GM19351 (cell line): ENCODE data around the gene PRKG1.

Experiments used
- ATAC-seq: cut with Tn5 transposase; IDR thresholded peaks from one replicate; pipeline ENCODE4 v1.9.1; 2021; ENCODE audit warnings: mild to moderate bottlenecking, moderate library complexity; ENCODE audit not compliant: unreplicated experiment

Gene PRKG1

DNA sequence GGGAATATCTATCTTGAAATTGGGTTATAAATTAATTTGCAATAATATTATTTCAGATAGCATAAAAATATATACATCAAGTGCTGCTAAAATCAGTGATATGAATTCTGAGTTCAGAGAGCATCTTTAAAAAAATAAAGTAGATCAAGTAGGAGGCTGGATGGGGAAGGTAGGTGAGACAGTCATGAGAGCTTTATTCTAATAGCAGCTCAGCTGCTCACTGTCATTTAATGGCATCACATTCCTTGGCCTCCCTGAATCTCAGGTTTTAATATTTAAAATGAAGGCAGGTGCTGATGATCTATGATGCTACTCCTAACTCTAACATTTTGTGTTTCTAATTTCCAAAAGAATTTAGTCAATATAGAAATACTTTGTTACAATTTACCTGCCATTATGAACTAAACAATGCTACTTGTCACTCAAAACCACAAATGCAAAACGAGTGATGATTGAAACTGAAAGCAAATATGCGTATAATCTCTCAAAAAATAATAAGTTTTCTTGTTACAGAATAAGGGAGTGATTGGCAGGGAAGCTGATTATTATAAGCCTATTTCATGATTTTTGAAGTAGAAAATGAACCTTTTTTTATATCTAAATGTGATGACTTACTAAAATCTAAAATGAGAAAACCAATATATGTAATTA lies 772.7 kb downstream of the PRKG1 start:
- peak; percentile 61 for ATAC-seq

- no peak for ATAC-seq
Measured at GRCh38 chr10:51852297-51852696, 778.0 kb downstream of the PRKG1 start.

DNA sequence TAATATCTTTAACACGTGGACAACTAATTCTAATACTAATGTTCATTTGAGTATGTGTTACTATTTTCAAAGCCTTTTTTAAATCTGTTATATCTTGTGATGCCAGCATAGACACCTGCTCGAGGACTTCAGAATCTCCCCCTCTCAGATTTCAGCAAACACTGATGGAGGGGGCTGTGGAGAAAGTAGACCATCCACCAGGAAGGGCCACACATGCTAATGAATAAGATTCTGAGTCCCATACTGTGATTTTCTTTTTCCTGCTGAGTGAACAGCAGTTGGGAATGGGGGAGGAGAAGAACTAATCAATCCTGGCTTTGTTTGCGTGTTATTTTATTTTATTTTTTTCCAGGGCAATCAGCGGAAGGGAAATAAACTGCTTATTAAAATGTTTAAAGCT lies 783.0 kb downstream of the PRKG1 start:
- no peak for ATAC-seq

- no peak for ATAC-seq
Measured at GRCh38 chr10:51860257-51860656, 786.0 kb downstream of the PRKG1 start.

- no peak for ATAC-seq
Measured at GRCh38 chr10:51861051-51861450, 786.8 kb downstream of the PRKG1 start.

GRCh38 chr10:51861731-51862130 lies 787.4 kb downstream of the PRKG1 start:
- no peak for ATAC-seq

GRCh38 chr10:51862149-51862548 lies 787.9 kb downstream of the PRKG1 start:
- no peak for ATAC-seq

DNA sequence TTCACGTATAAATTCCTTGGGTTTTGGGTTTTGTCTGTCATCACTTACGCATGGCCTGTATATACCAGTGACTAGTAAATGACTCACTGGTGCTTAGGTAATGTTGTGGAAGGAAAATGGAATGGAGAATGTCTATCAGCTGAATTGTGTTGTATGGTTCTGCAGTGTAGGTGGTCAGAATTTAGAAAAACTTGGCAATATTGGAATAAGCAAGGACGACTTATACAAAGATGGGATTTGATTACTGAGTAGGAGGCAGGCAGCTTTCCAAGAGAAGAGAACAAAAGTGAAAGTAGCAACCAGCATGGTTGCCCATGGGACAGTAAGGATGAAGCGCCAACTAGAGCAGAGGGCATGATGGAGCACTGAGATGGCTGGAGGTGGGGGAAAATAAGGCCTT lies 793.7 kb downstream of the PRKG1 start:
- no peak for ATAC-seq

DNA sequence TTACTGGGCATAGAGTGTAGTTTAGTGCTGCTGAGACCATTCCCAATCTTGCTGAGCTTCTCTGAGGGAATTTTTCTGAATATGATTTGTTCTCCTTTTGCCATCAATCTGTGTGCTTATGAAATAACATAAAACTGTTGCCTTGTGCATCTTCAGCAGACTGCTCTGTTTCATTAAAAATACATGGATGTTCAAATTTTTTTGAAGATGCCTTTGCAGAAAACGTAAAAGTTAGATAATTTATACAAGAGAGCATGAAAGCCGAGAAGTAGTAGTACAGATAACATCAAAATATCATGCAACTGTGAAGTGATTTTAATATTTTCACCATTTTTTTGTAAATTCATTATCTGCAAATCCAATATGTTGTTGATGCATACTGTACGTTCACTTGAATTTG lies 799.8 kb downstream of the PRKG1 start:
- no peak for ATAC-seq

- ATAC-seq = no peak
Measured at GRCh38 chr10:51875610-51876009, 801.3 kb downstream of the PRKG1 start.

- ATAC-seq = no peak
Measured at GRCh38 chr10:51876503-51876902, 802.2 kb downstream of the PRKG1 start.

DNA sequence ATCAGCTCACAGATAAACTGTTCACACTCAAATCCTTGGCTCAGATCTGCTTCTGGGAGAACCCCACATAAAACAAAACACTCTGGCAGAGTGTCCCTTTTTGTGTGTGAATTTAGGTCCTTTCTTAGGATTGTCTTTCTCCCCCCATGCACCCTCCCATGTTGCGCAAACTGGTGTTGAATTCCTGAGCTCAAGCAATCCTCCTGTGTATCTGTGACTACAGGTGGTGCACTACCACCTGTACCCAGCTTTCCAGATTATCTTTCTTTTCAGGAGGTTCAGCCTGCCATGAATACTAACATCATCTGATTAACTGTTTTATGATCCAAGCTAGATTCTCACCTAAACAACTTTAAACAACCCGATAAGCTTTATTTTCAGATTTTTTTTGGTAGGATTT lies 802.7 kb downstream of the PRKG1 start:
- ATAC-seq = no peak

DNA sequence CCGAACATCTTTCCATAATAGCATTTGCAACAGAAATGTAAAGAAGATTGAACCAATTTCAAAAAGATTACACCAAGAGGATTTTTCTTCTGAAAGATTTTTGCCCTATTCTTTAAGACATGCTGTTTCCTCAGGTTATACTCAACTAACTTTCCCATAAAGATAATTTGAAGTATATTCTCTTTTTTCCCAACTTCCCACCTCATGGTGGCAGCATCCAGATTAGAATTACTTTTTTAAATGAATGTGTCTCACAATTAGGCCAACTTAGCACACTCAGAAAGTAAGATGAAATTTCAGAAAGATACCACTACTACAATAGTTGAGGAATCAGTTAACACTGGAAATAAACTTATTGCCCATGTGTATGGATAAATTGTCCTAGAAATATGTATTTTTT lies 803.3 kb downstream of the PRKG1 start:
- ATAC-seq = no peak

- peak; percentile 17 for ATAC-seq
Measured at GRCh38 chr10:51878695-51879094, 804.4 kb downstream of the PRKG1 start.

DNA sequence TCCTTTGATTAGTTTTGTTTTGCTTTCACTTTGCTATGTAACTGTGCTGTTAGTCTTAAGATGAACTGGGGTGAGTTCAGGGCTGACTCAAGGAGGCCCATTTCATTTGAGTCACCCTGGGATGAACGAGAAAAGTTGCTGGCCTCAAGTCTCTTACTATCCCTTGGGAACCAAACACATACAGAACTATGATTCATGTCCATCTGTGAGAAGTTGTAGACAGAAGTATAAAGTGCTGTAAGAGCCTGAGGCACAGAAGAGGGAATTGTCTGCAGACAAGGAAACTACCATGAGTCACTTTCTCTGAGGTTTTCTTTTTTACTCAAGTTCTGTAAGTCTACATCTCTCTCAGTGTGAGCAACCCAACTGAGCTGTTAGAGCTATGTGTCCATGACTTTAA lies 805.0 kb downstream of the PRKG1 start:
- peak; percentile 86 for ATAC-seq

GRCh38 chr10:51881213-51881612 lies 806.9 kb downstream of the PRKG1 start:
- ATAC-seq = no peak

DNA sequence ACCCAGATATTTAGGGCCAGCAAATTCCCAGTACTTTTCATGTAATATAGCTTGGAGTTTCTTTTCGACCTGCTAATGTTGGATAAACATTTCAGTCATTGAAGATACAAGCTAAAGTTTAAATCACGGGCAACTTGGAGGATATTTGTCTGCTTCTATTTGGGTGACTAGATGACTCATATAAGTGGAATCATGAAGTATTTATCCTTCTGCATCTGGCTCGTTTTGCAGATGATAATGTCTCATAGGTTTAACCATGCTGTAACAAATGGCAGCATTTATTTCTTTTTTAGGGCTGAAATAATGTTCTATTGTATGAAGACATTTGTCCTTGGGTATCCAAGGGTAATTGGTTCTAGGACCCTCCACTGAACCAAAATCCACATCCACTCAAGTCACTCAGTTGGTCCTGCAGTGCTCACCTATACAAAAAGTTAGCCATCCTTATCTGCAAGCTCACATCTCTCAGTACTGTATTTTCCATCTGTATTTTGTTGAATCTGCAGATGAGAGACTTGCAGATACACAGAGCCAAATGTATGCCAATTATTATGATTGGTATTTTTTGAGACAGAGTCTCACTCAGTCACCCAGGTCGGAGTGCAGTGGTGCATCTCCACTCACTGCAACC lies 812.3 kb downstream of the PRKG1 start:
- ATAC-seq = no peak

DNA sequence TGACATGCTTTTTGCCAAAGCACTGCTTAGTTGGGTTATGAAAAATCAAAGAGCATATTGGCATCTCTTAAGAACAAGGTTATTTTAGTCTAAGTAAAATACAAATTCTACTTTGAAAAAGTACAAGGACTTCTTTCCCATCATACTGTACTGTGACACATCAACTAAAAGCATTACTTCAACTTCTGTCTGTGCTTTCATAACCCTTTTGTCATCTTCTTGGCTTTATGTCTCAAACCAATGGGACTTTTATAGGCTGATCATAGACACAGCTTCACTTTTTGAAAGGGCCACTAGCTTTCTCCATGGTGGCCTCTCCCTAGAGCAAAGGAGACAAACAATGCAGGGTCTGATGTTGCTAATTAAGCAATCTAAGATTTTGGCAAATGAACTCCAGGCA lies 814.0 kb downstream of the PRKG1 start:
- ATAC-seq = no peak

DNA sequence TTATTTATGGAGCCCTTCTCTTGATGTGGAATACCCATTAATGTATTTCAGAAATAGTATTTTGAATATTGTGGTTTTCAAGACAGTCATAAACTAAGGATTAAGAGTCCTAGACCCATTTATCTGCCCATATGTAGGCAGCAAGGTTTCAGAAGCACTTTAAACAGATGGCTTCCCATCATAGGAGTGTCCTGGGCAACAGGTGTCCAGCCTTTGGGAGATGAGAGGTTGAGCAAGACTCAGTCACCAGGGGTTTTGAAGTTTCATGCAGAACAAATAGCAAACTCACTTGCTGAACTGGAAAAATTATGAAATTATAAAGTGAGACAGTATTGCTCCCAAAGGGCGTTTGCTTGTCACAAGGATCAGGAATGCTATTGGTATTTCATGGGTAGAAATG lies 818.0 kb downstream of the PRKG1 start:
- ATAC-seq = no peak

DNA sequence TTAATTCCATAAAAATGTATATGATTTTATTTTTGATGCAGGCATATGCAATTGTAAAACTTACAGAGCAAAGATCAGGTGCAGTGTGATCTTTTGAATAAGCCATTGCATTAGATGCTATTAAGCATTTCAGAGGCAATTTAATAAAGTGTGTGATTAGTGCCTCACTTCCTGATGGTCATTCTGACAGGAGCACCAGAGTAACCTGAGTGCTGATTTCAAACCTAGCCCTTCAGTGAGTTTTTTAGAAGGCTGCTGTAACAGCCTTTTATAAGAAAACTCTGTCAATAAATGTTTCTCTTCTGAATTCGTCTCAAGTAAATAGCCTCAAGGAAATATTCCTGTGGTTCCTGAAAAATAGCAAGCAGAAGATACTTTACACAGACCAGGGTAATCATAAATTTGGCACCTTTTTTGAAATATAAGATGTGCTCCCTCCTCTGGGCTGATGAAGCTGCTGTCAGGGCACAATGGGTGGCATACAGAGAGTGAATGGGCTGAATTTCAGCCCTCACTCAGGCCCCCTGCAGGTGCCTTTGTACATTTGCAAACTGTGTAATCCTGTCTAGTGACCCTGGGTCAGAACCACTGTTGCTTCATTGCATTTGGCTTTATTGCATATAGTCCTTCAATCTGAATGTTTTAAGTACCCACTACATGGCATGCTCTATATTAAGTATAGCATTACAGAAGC lies 818.8 kb downstream of the PRKG1 start:
- peak; percentile 97 for ATAC-seq

GRCh38 chr10:51894771-51895578 lies 820.7 kb downstream of the PRKG1 start:
- ATAC-seq = no peak

- ATAC-seq = no peak
Measured at GRCh38 chr10:51896849-51897248, 822.6 kb downstream of the PRKG1 start.
